HG03139 (cell line): ENCODE measurements around the gene RASAL1.
"Not testable (repeated sequence)": the region's sequence is repeated elsewhere in the genome, so short reads cannot be mapped to it uniquely, and the experiment has no call there.

Source experiments
- ATAC-seq: cut with Tn5 transposase; IDR thresholded peaks from one replicate; pipeline ENCODE4 v1.9.1; 2021; ENCODE audit not compliant: unreplicated experiment

Gene RASAL1

DNA sequence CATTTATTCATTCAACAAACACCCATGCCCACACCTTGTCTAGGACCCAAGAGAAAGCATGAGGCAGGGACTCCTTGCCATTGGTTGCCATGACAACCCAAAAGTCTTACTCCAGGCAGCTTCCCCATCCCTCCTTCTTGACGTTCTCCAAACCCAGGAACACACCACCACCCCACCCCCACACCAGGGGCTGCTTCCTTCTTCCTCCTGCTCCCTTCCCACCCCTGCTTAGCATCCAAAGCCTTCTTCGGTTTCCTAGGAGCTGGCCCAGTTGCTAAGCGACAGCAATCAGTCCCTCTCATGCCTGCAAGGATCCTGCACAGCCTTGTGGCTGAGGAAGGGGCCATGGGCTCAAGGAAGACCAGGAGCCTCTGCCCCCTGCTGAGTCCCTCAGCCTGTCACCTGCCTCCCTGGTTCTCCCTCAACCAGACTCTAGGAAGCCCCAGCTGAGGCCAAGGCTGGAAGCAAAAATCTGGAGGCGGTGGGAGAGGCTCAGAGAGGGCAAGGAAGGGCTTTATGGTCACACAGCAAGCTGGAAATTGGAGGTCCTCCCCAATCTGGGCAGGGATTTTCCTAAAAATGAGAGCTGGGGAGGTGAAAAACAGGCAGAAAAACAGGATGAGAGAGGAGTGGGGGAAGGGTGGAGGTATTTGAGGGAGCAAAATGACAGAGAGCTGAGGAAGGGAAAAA is 15.4 kb downstream of the RASAL1 start:
- no peak for ATAC-seq

DNA sequence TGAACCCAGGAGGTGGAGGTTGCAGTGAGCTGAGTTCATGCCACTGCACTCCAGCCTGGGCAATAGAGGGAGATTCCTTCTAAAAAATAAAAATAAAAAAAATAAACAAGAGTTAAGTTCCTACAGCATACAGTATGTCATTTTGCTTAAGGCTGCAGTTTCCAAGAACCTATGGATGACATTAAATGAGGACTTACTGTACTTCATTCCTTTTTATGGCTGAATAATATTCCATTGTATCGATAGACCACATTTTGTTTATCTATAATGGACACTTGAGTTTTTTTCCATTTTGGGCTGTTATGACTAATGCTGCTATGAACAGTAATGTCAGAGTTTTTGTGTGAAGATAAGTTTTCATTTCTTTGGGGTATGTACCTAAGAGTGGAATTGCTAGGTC is 17.4 kb downstream of the RASAL1 start:
- no peak for ATAC-seq

DNA sequence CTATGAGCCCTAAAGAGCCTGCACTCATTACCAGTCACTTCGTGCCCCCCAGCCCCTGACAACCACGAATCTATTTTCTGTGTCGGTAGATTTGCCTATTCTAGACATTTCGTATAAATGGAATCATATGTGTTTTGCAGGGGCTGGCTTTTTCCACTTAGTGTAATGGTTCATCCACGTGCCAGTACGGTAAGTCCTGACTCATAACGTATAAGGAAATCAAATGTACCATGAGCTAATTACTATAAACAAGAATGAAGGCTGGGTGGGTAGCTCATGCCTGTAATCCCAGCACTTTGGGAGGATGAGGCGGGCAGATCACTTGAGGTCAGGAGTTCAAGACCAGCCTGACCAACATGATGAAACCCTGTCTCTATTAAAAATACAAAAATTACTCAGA is 17.9 kb downstream of the RASAL1 start:
- ATAC-seq: not testable (repeated sequence)

DNA sequence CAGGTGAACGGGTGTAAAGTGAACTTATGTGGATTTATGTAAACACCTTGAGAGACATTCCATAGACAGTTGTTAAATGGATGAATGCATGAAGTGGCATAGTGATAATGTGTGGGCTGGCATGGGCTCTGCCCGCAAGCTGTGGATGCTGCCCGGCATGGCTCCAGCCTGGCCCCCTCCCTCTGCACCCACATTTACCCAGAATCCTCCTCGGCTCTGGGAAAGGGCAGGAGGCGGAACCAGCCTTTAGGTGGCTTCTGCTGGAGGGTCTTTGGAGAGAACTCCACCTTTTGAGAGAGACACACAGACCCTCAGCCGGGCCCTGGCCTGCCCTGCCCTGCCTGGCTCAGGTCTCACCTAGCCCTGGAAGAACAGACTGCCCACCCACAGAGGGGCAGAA is 18.7 kb downstream of the RASAL1 start:
- no peak for ATAC-seq

DNA sequence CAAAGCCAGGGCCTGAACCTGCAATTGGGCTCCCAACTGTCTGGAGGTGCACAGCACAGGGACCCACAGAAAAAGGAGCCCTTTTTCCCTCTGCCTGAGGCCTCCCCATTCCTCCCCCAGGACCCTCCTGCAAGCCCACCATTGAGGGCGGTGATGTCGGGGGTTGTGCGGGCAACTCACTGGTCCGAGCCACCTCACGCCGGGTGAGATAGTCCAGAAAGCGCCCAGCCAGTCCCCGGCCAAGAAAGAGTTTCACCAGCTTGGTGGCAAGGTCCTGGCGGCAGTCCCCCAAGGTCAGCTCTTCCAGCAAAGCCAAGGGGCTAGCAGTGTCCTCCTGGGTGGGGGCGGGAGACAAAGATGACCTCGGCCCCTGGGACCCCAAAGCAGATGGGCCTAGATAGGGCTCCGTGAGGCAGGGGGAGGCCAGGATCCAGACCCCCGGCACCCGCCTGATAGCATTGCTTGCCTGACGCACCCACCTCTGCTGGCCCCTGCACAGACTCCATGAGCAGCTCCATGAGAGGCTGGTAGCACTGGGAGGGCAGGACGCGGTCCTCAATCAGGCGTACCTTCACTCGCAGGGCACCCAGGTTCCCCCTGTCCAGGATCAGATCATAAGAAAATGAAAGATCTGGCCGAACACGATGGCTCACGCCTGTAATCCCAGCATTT is 20.0 kb downstream of the RASAL1 start:
- ATAC-seq: no peak

DNA sequence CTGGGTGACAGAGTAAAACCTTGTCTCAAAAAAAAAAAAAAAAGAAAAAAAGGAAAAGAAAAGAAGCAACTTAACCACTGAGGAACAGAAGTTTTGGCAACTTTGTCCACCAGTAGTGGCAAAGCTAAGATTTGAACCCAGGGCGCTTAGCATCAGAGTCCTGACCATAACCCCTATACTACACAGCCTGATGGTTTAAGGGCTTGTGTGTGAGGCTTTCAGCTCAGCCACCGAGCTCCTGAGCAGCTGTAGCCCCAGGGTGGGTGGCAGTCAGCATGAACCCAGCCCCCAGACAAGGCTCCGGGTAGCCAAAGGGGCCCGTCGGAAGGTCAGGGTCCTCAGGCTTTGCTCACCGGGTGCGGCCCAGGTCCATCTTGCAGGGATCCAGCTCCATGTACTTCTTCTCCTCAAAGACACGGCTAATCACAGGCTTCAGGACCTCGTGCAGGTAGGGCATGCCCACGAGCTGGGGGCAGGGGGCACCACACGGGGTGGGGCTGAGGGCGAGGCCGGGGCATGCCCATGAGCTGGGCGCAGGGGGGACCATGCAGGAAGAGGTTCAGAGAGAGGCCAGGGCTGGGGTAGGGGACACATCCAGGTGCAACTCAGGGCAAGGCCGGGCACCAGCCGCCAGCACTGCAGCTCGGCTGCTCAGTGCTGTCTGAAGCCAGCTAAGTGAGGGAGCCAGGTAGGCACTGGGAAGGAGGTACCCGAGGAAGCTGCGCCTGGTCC is 20.9 kb downstream of the RASAL1 start:
- no peak for ATAC-seq

DNA sequence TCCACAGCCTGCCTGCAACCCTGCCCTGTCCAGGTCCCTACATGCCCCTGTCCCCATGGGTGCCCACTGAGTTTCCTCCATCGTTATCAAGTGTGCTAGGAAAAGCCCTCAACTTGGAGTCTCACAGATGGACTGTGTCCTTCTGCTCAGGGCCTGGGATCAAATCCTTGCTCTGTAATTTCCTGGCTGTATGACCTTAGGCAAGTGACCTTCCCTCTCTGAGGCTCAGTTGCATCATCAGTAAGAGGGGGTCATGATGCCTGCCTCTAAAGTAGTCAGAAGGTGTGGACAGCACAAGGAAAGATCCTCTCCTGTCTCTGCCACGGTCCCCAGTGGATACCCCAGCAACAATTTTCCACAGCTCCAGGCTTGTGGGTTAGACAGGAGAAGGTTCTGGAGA is 22.2 kb downstream of the RASAL1 start:
- no peak for ATAC-seq

DNA sequence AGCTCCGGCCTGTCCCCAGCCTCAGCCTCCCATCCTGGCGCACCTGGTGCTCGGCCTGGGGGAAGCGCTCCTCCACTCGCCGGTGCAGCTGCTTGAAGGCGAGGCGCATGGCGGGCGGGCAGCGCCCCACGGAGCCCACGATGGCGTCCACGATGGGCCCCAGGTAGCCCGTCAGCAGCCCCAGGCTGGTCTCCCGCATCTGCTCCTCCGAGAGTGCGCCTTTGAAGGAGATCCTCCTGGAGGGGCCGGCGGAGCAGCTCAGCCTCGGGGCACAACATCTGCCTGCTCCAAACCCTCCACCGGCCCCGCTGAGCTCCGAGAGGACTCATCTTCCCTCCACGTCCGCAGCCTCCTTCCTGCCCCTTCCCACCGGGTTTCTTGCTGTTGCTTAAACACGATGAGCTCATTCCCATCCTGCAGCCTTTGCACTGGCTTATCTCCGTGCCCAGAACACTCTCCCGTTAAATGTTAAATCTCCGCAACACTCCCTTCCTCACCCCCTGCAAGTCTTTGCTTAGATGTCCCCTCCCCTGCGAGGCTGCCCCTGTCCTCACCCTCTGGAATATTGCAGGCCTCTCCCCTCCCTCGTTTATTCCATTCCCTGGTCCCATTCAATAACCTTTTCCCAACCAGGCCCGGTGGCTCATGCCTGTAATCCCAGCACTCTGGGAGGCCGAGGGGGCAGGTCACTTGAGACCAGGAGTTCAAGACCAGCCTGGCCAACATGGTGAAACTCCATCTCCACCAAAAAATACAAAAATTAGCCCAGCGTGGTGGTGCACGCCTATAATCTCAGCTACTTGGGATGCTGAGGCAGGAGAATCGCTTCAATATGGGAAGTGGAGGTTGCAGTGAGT is 23.3 kb downstream of the RASAL1 start:
- ATAC-seq: no peak

DNA sequence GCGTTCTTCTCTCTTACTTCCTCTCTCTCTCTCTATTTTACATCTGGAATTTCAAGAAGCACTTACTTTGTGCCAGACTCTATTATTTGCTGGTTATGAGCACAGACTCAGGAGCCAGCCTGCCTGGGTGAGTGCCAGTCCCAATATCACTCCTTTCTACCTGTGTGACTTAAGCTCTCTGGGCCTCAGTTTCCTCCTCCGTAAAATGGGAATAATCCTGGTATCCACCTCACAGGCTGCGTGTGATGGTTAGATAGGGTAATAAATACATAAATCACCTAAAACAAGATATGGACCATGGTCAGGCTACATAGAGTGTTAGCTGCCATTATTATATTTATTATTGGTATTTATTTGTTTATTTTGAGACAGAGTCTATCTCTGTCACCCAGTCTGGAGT is 24.3 kb downstream of the RASAL1 start:
- no peak for ATAC-seq

DNA sequence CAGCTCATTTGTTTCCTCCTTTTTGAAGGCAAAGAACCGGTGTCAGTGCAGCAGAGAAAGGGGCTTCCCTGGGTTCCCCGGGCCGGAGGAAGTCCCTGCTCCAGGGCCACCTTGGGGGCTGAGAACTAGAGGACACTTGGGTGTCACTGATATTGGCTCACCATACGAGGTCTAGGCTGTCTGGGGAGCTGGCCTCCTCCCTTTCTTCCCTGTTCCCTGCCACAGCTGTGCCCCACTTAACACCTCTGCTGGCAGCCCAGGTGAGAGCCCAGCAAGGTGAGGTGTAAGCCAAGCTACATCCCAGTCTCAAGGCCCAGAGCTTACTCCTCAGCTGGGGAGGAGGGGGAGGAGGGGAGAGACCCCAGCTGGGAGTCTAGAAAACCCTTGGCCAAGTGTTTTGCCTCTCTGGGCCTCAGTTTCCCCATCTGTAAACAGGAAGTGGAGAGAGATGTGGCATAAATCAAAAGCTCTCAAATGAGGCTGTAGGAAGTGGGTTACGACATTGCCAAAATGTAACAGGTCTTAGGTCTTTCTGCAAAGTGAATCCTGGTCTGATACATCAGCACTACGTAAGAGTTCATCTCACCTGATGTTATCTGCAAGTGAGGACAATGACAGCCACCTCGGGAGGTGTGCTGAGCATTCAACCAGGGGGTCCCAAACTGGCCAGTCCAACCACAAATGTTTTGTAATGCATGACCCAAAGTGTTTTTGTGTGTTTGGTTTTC is 25.5 kb downstream of the RASAL1 start:
- ATAC-seq: no peak

DNA sequence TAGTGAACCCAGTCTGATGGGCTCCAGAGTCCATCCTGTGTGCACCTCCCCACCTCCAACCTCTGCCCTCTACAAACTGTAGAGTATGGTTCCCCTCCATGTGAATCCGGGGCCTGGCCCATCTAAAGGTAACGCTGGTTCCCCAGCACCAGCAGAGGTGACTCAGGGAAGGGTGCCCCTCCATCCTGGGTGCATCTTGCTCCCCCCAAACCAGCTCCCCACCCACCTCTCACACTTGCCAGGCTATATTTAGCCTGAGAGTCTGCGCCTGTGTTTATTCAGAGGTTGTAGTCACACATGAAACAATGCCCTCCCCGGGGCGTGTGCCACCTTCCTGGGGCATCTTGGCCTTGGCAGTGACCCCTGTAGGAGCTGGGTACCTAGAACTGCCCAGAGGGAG is 26.2 kb downstream of the RASAL1 start:
- no peak for ATAC-seq

DNA sequence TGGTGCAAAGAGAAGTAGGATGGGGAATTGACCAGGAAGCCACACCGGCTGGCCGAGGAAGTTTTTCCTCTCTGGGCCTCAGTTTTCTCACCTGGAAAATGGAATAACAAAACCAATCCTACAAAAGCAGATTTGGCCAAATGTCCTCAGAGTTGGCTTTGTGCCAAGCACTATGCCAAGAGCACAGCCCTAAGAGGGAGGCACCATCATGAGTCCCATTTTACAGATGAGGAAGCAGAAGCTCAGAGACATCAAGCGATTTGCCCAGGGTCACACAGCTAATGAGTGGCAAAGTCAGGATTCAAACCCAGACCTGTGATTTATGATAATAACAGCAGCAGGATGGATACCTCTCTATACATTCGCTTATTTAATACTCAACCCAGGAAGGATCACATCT is 27.3 kb downstream of the RASAL1 start:
- no peak for ATAC-seq

DNA sequence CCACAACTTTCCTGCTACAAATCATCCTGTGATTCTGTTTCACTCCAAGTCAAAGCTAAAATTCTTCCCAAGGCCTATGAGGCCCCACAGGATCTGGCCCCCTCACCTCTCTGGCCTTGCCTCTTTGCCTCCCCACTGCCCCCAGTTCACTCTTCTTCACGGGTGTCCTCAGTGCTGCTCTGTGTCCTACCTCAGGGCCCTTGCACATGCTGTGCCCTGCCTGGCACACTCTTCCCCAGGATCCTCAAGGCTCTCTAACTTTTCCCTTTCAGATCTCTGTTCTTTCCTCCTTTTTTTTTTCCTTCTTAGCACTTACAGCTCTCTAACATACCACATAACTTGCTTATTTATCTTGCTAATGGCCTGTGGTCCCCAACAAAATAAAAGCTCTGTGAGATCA is 29.2 kb downstream of the RASAL1 start:
- no peak for ATAC-seq

DNA sequence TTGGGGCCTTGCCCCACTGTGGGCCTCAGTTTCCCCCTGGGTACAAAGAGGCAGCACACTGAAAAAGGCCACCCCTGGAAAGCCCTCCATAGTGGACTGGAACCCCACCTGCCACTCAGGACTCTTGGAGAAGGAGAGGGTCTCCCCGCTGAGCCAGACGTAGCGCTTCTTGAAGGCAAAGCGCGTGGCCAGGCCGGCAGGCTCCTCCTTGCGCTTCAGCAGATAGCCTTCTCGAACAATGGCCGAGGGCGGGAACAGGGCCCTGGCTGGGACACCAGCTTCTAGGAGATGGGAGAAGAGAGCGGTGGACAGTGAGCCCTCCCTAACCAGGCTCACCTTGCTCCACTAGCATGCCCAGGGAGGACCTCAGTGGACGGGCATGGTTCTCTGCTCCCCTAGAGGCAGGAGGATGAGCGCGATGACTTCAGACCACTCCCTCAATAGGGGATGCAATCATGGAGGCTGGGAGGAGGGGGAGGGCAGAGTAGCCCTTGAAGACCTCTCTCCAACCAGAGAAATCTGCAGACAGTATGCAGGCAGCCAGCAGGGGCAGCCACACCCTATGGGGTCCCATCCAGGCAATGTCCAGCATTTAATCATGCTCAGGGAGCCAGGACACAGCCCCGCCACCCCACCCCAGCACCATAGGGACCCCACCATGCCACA is 29.8 kb downstream of the RASAL1 start:
- ATAC-seq: no peak

DNA sequence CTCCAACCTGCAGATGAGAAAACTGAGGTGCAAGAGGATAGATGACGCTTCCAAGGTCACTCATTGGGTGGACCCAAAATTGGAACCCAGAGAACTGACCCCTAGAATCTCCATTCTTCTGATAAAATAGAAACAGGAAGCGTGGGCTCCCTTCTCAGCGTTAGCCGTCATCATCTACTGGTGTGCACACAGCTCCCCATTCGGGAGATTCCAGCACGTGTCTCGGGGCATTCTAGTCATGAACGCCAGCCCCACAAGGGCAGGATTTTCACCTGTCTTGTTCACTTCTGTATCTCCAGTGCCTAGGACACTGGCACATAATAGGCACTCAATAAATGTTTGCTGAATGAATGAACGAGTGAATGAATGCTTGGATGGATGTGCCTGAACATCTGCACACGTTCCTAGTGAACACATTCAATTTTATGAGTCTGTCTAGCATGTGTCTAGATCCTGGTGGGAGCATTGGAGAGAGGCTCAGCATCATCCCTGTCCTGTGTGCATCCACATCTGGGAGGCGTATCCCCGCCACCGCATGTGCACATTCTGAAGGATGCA is 30.5 kb downstream of the RASAL1 start:
- no peak for ATAC-seq

DNA sequence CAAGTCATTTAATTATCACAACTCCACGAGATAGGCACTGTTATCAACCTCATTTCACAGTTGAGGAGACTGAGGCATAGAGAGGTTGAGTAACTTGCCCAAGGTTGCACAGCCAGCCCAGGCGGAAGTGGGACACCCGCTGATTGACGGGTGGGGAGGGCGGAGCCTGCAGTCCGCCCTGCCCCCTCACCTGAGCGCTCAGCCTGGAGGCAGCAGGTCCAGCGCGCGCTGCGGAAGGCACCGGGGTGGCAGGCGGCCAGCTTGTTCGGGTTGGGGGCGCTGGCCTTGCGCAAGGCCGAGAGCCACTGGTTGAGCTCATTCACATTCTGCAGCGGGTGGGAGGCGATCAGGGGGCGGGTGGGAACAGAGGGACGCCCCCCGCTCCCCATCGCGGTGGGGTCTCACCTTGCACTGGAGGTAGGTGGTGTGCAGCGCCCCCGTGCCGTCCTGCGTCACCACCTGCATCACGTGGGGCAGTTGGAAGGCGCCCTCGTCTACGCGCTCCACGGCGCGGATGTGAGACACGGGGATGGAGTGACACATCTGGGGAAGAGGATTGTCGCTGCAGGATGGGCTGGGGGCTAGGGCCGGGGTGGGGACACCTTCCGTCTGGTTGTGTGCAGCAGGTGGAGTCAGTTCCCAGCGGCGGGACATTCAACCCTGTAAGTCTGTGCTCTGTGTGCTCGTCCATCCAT is 31.7 kb downstream of the RASAL1 start:
- ATAC-seq: no peak

DNA sequence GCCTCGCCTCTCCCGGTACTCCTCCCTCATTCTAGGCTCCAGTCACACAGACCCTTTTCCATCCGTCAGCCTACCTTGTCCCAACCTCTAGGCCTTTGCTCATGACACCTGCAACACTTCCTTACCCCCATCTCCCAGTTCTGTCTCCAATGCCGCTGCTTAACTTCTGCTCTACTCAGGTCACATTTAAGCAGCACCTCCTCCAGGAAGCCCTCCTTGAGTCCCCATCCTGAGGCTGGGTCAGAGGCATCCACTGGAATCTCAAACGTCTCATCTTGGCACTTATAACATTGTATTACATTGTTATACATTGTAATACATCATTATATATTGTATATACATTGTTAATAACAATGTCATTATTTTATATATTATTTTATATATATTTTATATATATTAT is 32.8 kb downstream of the RASAL1 start:
- ATAC-seq: no peak

DNA sequence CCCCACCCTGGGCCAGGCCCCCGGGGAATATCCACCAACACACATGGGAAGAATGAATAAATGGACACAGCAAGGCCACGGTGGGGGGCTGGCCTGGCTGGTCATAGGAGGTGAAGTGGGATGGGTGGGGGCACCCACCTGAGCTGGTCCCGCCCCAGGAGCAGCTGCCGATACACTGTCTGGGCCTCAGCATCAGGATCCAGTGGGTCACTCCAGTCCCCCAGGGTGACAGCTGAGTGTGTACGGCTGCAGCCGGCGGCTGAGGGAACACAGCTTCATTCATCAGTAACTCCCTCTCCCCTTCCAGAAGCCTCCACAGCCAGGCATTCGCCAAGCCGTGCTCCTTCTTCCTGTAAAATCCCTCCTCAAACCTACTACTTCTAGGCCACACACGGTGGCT is 33.8 kb downstream of the RASAL1 start:
- no peak for ATAC-seq

DNA sequence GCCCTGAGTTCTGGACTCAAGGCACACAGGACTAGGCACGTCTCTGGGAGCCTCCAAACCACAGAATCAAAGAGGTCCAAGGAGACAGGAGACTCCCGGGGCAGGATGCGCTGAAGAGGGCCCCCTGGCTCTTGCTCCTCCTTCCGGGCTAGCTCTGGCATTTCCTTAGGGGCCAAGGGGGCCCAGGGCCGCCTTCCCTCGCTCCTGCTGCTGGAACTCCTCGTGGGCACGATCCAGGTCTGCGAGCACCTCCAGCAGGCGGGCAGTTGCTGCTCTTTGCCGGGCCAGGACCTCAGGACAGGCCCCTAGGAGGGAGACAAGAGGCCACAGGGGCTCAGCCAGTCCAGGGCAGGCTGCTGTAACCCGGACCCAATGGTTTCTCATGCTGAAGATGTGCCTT is 35.8 kb downstream of the RASAL1 start:
- ATAC-seq: no peak
